ENCODE data around the gene KANSL3.
"Not testable (repeated sequence)": the region's sequence is repeated elsewhere in the genome, so short reads cannot be mapped to it uniquely, and the experiment has no call there.

KANSL3 gene

DNA sequence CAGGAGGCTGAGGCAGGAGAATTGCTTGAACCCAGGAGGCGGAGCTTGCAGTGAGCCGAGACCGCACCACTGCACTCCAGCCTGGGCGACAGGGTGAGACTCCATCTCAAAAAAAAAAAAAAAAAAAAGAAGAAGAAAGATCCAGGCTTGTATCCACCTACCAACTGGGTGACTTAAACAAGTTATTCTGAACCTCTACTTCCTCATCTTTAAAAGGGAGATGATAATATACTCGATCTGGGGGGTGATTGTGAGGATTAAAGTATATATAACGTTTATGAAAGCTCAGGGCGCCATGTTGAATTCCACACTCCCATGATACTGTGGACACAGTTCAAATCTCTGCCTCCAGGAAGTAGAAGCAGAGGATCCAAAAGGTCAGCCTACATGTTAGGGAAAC lies 16.7 kb upstream of the KANSL3 start:
- DNase-seq: not testable (repeated sequence)

- no peak for DNase-seq
These were observed 13.7 kb upstream of the KANSL3 start for GRCh38 chr2:96651793-96652192.

DNA sequence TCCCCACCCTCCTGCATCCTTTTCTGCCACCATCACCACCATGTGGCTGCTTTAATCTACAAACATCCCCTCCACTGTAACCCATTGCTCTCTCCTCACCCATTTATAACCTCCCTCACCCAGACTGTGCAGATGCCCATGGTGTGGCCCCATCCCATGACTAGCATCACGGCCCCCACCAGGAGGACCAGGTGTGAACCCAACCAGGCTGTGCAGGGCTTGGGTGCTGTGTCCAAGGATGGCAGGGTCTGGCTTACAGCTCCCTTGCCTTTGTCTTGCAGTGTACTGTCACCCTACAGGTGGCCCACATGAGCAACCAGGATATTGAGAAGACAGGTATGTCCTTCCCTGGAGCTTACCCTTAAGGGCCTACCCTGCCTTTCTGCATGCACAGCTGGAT lies 11.2 kb upstream of the KANSL3 start:
- no peak for DNase-seq

GRCh38 chr2:96648306-96648930 lies 10.3 kb upstream of the KANSL3 start:
- DNase-seq: no peak

GRCh38 chr2:96647681-96648080 lies 9.6 kb upstream of the KANSL3 start:
- DNase-seq: no peak

DNA sequence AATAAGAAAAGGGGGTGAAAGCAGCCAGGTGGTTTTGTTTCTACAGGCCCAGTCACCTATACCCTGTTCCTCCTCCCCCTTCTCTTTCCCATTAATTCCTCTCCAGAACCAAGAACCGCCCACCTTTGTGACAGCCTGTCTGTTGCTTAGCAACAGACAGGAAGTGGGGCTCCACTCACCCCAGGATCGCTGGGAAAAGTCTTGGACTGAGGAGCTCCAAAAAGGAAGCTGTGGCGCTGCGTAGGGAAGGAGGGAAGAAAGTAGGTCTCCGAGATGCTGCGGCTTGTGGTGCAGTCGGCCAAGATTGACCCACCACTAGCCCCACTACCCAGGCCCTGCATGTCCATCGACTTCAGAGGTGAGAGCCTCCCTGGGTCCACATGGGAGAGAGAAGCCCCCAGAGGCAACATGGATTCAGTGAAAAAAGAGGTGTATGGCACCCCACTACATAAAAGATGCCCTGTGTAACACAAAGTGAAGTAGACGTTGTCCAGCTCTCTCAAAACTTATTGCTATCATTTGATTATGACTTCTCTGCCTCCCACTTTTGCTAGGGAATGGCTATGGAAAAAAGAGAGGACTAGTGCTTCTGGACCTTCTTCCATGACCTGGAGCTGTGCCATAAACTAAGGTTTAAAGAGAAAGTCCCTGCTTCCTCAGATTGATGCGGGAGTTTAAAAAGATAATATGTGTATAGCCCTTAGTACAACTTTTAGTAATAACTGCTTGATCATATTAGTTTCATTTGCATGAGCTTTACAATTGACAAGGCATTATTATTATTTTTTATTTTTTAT lies 4.7 kb upstream of the KANSL3 start, which contains the start of gene FER1L5:
FER1L5 (plus strand) TSS at position 201 of the 797 bp plus-strand sequence; CDS start at position 274, 73 bp downstream.
- no peak for DNase-seq

DNA sequence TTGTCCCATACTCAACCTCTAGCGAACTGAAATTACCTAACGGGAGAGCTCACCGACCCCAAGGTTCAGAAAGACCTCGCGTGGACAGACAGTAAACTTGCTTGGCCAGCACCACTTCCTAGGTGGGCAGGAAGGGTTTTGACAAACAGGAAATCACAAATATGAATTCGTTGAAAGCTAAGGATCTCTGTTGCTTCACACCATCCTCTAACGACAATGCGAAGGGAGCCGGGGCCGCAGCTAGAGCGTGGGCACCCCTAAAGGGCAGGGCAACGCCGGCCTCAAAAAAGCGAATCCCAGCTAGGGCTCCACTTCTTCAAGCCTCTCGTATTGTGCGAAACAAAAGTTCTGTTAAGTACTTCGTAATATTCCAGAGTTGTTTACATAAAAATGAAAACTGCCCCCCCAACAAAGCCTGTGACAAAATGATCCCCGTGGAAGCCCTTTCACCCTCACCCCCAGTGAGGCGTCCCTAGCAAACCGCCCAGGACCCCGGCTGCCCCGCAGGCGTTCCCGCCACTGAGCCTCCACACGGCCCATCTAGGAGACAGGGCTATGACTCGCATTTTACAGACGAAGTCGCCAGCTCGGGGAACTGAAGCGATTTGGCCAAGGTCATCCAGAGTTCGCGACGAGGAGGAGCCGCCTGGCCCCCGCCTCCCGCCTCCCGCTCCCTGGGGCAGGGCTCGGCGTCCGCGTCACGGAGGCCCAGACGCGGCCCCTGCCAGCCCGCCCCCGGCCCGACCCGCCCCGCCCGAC lies 548 bp downstream of the KANSL3 start:
- DNase-seq: peak; percentile 80

DNA sequence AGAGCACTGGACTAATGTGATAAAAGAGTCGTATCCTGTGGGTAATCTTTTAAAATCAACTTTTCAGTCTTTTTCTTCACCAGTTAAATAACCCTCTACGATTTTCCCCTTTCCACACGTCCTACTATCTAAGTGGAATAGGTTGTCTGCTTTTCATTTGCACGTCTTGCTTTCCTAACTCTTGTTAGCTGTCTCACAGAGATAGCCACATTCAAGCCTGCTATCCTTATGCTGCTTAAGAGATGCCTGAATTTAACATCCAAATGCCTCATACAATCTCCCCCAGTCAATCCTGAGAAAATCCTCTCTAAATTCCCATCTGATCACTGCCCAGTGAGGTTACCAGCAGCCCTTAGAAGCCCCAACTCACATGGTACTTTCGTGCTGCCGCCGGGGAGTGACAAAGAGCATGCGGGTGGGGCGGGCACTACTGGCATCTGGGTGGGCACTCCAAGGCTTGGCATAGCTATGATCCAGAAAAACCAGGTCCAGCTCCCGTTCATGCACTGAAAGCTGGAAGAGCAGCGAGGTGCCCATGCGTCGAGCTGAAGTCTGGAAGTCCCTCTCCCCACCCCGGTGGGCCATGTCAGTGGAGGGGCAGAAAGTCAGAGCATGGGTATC lies 1.5 kb downstream of the KANSL3 start:
- no peak for DNase-seq

- no peak for DNase-seq
These were observed 4.5 kb downstream of the KANSL3 start for GRCh38 chr2:96633641-96634040.

GRCh38 chr2:96631804-96632435 lies 6.2 kb downstream of the KANSL3 start:
- DNase-seq: no peak

GRCh38 chr2:96626553-96626942 lies 11.6 kb downstream of the KANSL3 start:
- no peak for DNase-seq

DNA sequence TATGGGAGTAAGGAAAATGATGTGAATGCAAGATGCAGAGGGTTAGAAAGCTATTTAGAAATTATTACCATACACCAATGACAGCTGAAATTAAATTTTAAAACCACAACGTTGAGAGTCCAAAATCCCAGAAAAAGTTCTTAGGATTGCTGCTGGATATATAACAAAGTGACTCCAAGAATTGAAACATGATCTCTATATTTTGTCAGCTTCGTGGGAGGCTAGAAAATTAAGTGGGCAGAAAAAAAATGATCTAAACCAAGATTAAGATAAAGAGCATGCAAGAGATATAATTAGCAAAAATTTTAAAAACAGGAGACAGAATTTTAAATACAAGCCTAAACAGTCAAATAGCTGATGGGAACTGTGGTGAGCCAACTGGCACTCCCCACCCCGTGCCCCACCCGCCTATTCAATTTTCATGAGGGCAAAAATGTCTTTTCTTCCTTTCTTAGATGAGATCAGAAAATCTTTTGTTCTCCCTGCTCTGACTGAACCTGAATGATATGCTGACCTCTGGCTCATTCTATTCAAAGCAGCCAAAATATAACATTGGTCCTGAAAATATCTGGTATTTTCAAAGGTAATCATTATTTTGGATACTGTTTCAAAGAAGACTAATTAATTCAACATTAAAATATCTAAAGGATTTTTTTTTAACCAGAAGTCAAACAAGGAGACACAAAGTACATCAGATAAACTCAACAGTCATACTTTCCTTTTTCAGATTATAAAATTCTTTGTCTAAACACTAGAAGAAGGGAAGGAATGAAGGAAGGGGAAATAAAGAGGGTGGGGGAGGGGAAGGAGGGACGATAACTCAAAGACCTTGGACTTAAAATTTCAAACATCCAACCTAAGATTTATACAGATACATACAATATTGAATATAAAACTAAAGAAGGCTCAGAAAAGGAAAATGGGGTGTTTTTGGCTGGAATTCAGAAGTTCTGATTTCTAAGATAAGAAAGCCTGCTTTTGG lies 12.2 kb downstream of the KANSL3 start:
- no peak for DNase-seq

DNA sequence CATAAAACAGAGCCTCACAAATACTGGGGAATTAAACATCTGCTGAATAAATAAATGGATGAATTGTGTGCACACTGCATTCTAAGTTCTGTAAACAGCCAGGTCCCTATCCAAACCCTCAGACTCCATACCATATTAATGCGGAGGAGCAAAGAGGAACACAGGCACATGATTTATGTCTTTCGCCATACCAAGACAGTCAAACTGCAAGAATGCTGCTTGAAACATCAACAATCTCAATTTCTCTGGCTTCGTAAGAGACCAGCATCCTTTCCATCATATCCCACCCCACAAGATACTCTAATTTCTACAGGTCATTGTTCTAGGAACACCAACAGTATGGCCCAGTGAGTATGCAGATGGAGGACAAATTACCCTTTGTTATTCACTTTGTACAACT lies 15.0 kb downstream of the KANSL3 start:
- DNase-seq: no peak

DNA sequence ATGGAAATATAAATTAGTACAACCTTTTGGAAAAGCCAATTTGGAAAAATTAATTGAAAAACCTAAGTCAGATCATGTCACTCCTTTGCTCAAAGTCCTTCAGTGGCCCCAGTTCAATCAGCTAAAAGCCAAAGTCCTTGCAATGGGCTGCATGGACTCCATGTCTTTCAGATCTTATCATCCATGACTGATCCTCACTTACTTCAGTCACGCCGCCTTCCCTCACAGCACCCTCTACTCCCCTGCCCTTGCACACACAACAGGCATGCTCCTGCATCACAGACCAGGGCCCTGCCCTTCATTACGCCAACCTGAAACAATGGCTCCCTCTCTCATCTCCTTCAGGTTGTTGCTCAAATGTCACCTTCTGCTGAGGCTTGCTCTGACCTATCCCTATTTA lies 15.6 kb downstream of the KANSL3 start:
- DNase-seq: no peak

DNA sequence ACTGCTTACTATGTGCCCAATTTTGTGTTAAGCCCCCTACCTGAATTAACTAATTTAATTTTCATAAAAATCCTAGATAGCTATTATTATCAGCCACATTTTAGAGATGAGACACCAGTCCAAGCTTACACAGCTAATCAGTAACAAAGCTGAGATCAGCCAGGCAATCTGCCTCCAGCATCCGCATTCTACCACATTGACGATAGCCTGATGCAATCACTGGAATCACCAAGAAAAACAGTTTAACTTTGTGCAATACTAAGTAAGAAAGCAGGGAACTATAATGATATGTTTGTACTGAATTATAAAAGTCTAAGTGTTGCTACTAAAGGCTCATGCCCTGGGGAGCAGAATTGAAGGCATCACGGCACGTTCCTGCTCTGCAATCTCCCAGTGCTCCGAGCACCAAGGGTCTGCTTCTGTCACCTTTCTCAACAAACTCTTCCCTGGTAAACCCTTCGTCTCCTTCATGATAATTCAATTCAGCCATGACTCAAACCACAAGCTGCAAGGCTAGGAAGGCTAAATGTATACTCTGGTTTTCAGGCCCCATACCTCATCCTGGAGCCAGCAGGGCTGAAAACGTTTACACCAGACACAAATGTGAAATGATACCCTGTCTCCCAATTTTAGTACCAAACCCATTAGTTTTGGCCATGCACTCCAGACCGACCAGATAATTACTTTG lies 19.4 kb downstream of the KANSL3 start:
- no peak for DNase-seq

DNA sequence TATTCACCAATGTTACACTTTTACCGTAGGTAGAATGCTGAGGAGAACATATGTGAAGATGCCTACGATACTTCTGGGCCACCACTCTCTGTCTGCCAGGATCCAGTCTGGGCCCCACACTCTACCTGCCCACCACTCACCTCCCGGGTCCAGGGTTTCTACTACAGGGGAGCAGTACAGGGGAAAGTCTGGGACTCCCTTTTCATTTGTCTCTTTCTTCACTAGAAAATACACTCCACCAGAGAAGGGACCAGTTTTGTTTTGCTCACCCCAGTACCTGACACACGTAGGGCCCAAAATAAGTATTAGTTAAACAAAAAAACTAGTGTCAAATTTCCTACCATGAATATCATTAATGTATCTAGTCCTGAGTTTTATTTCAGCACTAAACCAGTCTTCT lies 21.1 kb downstream of the KANSL3 start:
- no peak for DNase-seq

- no peak for DNase-seq
These were observed 21.6 kb downstream of the KANSL3 start for GRCh38 chr2:96616535-96616934.

GRCh38 chr2:96616128-96616527 lies 22.0 kb downstream of the KANSL3 start:
- no peak for DNase-seq

DNA sequence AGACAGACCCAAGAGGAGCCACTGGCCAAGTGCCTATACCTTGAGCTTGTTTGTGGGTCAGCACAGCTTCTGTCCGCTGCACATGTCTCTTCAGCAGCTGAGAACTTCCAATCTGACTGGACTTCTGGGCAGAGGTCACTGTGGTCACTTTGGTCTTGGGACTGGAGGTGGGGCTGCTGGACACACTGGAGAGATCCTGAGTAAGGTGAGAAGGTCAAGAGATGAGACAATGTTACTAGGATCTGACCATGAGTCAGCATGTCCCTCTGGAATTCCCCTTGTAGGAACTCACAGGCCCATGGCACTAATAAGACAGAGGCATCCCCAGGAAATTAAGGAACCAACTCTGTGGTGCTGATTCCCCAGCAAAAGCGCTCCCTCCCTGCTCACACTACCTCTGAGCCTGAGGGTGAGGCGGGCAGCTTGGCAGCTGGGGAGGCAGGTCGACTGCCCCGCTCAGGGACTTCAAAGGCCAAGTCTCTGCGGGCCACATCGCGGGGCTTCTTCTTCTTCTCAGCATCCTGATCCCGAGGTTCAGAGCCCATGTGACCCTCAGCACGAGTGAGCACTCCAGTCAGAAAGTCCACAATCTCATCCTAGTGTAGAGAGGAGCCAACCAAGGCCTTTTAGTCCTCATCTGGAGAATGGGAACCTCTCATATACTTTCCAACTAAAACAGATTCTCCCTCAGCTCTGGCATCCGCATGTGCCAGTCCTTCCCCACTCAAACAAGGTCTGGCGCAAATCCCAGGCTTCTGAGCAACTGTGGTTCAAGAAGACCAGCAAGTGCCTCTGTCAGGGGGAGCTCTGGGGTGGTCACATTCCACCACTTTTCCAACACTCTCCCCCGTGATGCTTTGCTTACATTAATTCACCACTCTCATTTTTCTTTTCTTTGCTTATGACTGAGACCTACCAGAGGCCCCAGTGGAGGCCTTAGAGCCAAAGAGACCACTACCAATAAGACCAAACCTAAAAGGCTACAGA lies 29.4 kb downstream of the KANSL3 start:
- DNase-seq: no peak

- DNase-seq: no peak
These were observed 34.0 kb downstream of the KANSL3 start for GRCh38 chr2:96604104-96604503.
